ENCODE data around the gene GALNT11.

Gene GALNT11

DNA sequence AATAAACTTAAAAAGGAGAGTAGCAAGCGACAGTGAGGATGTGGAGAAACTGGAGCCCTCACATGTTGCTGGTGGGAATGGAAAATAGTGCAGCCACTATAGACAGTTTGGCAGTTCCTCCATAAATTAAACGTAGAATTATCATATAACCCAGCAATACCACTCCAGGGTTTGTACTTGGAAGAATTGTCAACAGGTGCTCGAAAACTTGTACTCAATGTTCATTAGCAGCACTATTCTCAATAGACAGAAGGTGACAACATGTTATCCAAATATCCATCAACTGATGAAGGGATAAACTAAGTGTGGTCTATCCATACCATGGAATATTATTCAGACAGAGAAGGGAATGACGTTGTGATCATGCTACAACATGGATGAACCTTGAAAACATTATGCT, 71.9 kb downstream of the GALNT11 start:
- Histone ChIP-seq H3K4me3 (no peak overlapping the region), H3K27me3 (ENCODE audit: low read depth) (no peaks in the 10 kb centered on the region), H3K9me3 (no peaks in the 10 kb centered on the region), H3K36me3 (replicated peaks) (no peaks in the 10 kb centered on the region), H3K4me1 (no peaks in the 10 kb centered on the region)
- in situ Hi-C loops (cut with MboI; ENCODE audit: low sequenced_read_pairs), result no loop called here
- DNase-seq (ENCODE audit: low spot score in 2 of 2), result no peak

DNA sequence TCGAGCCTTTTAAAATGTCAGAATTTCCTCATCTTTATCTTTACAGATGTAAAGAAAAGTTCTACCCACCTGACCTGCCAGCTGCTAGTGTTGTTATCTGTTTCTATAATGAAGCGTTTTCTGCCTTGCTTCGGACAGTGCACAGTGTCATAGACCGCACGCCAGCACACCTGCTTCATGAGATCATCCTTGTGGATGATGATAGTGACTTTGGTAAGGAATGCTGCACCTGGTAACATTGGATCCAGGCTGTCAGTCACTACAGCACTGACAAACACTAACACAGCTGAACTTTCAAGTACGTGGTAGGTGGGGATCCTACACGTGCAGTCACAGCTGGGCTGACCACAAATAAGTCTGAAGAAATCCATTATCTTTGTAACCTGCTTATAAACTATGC, 77.6 kb downstream of the GALNT11 start:
- Histone ChIP-seq H3K27me3 (ENCODE audit: low read depth) (no peaks in the 10 kb centered on the region), H3K4me3 (no peak overlapping the region), H3K9me3 (no peaks in the 10 kb centered on the region), H3K4me1 (no peaks in the 10 kb centered on the region), H3K36me3 (replicated peaks) (no peaks in the 10 kb centered on the region; the same call in 1 of the 2 replicates)
- in situ Hi-C loops (cut with MboI; ENCODE audit: low sequenced_read_pairs), result no loop called here
- no peak for DNase-seq (ENCODE audit: low spot score in 2 of 2)

DNA sequence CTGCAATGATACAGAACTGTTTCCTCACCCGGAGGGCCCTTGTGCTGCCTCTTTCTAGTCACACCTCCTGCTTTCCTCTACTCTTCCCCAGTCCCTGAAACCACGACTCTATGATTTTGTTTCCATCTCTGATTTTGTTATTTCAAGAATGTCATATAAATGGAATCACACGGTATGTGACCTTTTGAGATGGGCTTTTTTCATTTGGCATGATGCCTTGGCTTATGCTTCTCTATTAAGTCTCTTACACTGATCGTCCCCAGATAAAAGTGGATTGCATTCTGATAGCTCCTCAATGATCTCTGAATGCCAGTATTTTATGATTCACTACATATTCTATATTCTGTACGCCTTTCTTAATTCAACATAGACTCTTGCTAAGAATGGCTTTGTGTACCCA, 78.2 kb downstream of the GALNT11 start:
- in situ Hi-C loops (cut with MboI; ENCODE audit: low sequenced_read_pairs), result no loop called here
- Histone ChIP-seq H3K27me3 (ENCODE audit: low read depth) (no peaks in the 10 kb centered on the region), H3K9me3 (no peaks in the 10 kb centered on the region), H3K4me1 (no peaks in the 10 kb centered on the region), H3K36me3 (replicated peaks) (no peaks in the 10 kb centered on the region; the same call in 1 of the 2 replicates), H3K4me3 (no peak overlapping the region)
- no peak for DNase-seq (ENCODE audit: low spot score in 2 of 2)

DNA sequence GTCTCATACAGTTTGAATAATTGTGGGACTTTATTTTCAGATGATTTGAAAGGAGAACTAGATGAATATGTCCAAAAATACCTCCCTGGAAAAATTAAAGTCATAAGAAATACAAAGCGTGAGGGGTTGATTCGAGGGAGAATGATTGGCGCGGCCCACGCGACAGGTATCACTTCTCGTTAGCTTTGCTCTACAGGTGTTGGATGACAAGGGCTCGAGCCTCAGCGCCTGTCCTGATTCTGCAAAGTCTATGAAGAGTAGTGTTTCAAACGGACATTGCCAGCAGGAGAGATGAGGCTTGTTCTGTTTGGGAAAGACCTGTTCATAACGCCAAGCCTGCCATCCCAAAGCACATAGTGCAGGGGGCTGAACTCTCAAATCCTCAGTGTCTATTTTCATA, 79.7 kb downstream of the GALNT11 start:
- Histone ChIP-seq H3K27me3 (ENCODE audit: low read depth) (no peaks in the 10 kb centered on the region), H3K9me3 (no peaks in the 10 kb centered on the region), H3K4me1 (no peaks in the 10 kb centered on the region), H3K4me3 (no peak overlapping the region), H3K36me3 (replicated peaks) (no peaks in the 10 kb centered on the region; the same call in 1 of the 2 replicates)
- in situ Hi-C loops (cut with MboI; ENCODE audit: low sequenced_read_pairs), result no loop called here
- DNase-seq (ENCODE audit: low spot score in 2 of 2), result no peak

DNA sequence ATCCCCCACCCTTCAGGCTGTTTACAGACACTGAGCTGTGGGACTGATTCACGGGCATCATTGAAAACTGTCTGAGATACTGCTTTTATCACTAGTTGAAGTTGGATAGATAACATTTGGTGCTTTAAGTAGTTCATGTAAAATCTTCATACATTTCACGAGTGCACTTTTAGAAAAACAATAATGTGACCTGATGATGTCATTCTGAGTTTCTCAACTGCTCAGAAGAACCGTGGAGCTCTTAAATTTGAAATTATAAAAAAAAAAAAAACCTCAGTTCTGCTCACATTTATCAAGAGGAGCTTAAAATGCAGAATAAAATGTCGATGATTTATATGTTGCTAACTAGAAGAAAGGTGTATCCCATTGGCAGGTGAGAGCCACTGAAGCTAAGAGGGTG, 81.5 kb downstream of the GALNT11 start:
- H3K36me3 ChIP-seq (replicated peaks), result no peaks in the 10 kb centered on the region; the same call in 1 of the 2 replicates

DNA sequence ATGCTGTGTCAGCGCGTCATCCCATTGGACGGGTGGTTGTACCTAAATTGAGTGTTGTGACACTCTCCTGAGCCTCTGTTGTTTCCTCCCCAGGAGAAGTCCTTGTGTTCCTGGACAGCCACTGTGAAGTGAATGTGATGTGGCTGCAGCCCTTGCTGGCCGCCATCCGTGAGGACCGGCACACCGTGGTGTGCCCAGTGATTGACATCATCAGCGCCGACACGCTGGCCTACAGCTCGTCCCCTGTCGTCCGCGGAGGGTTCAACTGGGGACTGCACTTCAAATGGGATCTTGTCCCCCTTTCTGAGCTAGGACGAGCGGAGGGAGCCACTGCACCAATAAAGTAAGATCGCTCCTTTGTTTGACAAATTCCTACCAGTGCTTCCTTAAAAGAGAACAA, 82.5 kb downstream of the GALNT11 start:
- in situ Hi-C loops (cut with MboI; ENCODE audit: low sequenced_read_pairs), result no loop called here
- Histone ChIP-seq H3K27me3 (ENCODE audit: low read depth) (no peaks in the 10 kb centered on the region), H3K36me3 (replicated peaks) (no peaks in the 10 kb centered on the region; the same call in 1 of the 2 replicates), H3K4me3 (no peak overlapping the region), H3K4me1 (no peaks in the 10 kb centered on the region), H3K9me3 (no peaks in the 10 kb centered on the region)
- no peak for DNase-seq (ENCODE audit: low spot score in 2 of 2)

More for the DNA sequence above, 81.5 kb downstream of the GALNT11 start:
- Histone ChIP-seq H3K4me1 (no peaks in the 10 kb centered on the region), H3K27me3 (ENCODE audit: low read depth) (no peaks in the 10 kb centered on the region), H3K4me3 (no peak overlapping the region), H3K9me3 (no peaks in the 10 kb centered on the region)
- DNase-seq (ENCODE audit: low spot score in 2 of 2), result no peak
- in situ Hi-C loops (cut with MboI; ENCODE audit: low sequenced_read_pairs), result no loop called here

DNA sequence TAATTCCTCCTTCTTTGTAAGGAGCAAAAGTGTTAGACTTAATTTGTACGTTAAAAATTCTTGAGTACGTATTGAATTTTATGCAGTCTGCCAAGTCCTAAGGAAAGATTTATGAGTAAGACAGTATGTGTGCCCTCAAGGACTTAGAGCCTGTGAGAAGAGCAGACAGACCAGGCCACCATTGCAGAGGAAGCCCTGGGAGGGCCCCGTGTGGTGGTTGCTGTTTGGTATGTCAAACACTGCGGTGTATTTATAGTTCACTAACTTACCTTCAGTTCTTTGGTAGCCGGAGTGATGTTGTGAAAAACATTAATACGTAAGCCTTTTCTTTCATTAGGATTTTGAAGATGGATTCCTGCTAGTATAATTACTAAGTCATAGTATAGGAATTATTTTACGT, 82.9 kb downstream of the GALNT11 start:
- in situ Hi-C loops (cut with MboI; ENCODE audit: low sequenced_read_pairs), result no loop called here
- H3K9me3 ChIP-seq, result no peaks in the 10 kb centered on the region

DNA sequence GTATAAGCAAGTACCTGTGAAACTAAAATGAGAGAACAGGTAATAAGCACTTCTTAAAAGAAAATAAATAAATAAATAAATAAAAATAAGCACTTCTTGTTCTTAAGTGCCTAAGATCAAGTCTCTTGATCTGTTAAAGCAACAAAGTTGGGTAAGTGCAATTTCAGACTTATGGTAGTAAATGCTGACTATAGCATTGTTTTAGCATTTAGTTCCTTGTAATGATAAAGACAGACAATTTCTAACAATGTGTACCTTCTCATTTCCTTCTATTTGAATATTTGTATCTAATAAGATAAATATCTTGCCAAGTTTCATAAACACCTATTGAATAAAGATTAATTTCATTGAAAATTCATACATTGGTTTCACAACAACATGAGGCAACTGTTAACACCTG, 87.4 kb downstream of the GALNT11 start:
- Histone ChIP-seq H3K9me3 (no peaks in the 10 kb centered on the region), H3K4me1 (no peaks in the 10 kb centered on the region), H3K36me3 (replicated peaks) (peaks cover 11% of the 10 kb centered on the region; the same call in 1 of the 2 replicates), H3K4me3 (no peak overlapping the region), H3K27me3 (ENCODE audit: low read depth) (no peaks in the 10 kb centered on the region)
- DNase-seq (ENCODE audit: low spot score in 2 of 2), result no peak
- in situ Hi-C loops (cut with MboI; ENCODE audit: low sequenced_read_pairs), result no loop called here

More for the DNA sequence above, 82.9 kb downstream of the GALNT11 start:
- Histone ChIP-seq H3K27me3 (ENCODE audit: low read depth) (no peaks in the 10 kb centered on the region), H3K4me3 (no peak overlapping the region), H3K4me1 (no peaks in the 10 kb centered on the region), H3K36me3 (replicated peaks) (no peaks in the 10 kb centered on the region; the same call in 1 of the 2 replicates)
- DNase-seq (ENCODE audit: low spot score in 2 of 2), result no peak

DNA sequence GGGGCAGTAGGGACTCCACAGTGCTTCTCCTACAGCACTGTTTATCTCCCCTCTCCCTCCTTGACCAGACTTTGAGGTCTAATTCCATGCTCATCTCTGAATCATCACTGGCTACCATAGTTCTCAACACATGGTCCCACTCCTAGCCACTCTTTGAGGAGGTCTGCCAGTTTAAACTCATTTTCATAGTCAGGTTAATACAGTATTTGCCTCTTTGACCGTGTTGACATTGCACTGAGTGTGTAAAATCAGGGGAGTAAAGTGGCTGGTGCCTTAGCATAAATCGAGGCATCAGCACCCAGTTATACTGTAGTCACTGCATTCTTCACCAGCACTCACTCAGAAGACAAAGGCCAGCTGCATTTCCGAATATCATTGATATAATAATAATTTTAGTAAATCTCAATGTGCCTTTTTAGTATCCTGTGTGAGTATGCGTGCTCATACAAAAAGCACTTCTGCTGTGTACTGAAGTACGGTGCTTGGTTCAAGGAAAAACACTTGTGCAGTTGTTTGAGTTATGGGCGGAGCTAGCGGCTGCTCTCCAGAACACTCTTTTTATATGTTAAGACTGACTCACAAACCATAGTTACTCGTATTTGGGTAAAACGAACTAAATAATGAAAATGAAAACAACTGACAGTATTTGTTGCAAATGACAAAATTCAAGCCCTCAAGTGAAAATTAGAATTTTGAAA, 89.7 kb downstream of the GALNT11 start:
- H3K27me3 ChIP-seq (ENCODE audit: low read depth), result no peaks in the 10 kb centered on the region
- in situ Hi-C loops (cut with MboI; ENCODE audit: low sequenced_read_pairs), result no loop called here
- H3K36me3 ChIP-seq (replicated peaks), result peaks cover 25% of the 10 kb centered on the region
- H3K4me3 ChIP-seq, result no peak overlapping the region
- no peaks in the 10 kb centered on the region for H3K4me1 ChIP-seq
- DNase-seq (ENCODE audit: low spot score in 2 of 2), result no peak
- no peaks in the 10 kb centered on the region for H3K9me3 ChIP-seq

DNA sequence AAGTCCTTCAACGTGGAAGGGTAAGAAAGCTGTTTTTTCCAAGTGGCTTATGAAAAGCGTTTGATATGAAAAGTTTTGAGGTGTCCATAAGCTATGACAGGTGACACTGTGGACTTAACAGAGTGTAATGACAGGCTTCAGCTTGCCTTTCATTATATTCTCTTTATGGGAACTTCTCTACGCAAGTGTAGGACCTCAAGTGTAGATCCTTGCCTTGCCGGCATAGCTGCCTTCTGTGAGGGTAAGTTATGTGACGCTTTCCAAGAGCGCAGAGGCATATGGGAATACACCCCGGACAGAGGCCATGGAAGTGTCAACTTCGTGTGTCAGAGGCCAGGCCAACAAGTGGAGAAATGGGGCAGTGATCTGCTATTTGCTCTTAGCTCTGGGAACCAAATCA, 91.9 kb downstream of the GALNT11 start:
- Histone ChIP-seq H3K9me3 (no peaks in the 10 kb centered on the region), H3K4me1 (no peaks in the 10 kb centered on the region), H3K4me3 (no peak overlapping the region), H3K27me3 (ENCODE audit: low read depth) (no peaks in the 10 kb centered on the region), H3K36me3 (replicated peaks) (peaks cover 46% of the 10 kb centered on the region)
- in situ Hi-C loops (cut with MboI; ENCODE audit: low sequenced_read_pairs), result no loop called here
- DNase-seq (ENCODE audit: low spot score in 2 of 2), result no peak

DNA sequence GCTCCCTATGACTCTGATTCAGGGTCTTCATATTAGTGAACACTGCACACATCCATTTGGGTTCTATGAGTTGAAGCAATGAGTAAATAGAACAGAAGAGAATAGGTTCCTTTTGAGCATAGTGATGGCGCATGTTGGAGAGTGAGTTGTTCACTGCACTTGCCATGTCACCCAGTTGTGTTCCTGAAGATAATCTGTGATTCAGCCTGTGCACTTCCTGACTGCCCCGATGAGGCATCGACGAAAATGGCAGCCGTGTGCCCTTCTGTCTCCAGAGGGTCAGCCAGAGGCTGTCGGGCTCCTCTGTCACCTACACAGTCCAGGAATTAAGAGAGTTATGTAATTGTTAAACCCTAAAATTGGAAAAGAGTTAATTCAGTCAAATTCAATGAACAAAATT, 94.7 kb downstream of the GALNT11 start:
- no peak overlapping the region for H3K4me3 ChIP-seq
- in situ Hi-C loops (cut with MboI; ENCODE audit: low sequenced_read_pairs), result no loop called here
- H3K36me3 ChIP-seq (replicated peaks), result peaks cover 64% of the 10 kb centered on the region
- no peaks in the 10 kb centered on the region for H3K9me3 ChIP-seq
- no peak for DNase-seq (ENCODE audit: low spot score in 2 of 2)
- no peaks in the 10 kb centered on the region for H3K27me3 ChIP-seq (ENCODE audit: low read depth)
- no peaks in the 10 kb centered on the region for H3K4me1 ChIP-seq

DNA sequence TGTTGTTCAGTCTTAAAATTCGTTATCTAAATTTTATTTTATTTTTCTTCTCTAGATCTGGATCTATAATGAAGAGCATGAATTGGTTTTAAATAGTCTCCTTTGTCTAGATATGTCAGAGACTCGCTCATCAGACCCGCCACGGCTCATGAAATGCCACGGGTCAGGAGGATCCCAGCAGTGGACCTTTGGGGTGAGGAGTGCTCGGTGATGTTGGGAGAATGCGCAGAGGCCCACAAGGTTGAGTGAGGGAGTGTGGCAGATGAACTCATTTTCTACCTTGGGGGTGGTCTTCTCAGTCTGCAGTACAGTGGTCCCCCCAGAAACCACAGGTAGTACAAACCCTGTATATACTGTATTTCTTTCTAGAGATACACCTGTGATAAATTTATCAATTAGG, 95.3 kb downstream of the GALNT11 start:
- Histone ChIP-seq H3K9me3 (no peaks in the 10 kb centered on the region), H3K27me3 (ENCODE audit: low read depth) (no peaks in the 10 kb centered on the region), H3K4me3 (no peak overlapping the region), H3K36me3 (replicated peaks) (peaks cover 65% of the 10 kb centered on the region), H3K4me1 (no peaks in the 10 kb centered on the region)
- in situ Hi-C loops (cut with MboI; ENCODE audit: low sequenced_read_pairs), result no loop called here
- DNase-seq (ENCODE audit: low spot score in 2 of 2), result no peak

DNA sequence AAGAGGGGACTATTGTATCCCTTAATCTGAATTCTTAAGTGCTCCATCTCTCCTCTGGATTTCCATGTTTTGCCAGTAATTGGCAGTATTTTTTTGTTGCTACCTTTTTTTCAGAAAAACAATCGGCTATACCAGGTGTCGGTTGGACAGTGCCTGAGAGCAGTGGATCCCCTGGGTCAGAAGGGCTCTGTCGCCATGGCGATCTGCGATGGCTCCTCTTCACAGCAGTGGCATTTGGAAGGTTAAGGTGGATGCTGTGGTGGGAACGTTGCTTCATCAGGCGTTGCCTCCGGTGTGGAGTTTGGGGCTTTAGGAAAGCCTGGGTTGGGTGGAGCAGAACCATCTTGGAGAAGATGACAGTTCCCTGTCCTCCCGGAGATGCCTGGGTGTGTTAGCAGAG, 96.0 kb downstream of the GALNT11 start:
- H3K4me1 ChIP-seq, result no peaks in the 10 kb centered on the region
- in situ Hi-C loops (cut with MboI; ENCODE audit: low sequenced_read_pairs), result no loop called here
- DNase-seq (ENCODE audit: low spot score in 2 of 2), result no peak
- H3K4me3 ChIP-seq, result no peak overlapping the region
- H3K27me3 ChIP-seq (ENCODE audit: low read depth), result no peaks in the 10 kb centered on the region
- peaks cover 65% of the 10 kb centered on the region for H3K36me3 ChIP-seq (replicated peaks)
- H3K9me3 ChIP-seq, result no peaks in the 10 kb centered on the region

DNA sequence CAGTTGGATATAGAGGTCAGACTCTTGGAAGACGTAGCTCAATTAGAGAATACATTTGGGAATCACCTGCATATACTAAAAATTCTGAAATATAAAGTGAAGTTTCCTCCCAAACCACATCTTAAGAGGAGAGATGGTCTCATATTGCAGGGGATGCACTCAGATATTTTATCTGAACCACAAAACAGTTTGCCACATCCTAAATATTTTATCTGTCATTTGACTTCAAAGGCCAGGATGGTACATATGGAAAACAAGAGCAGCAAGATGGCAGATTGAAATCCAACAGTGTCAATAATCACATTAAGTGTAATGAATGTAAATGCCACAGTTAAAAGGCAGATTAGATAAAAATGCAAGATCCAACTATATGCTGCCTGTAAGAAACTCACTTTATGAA, 97.1 kb downstream of the GALNT11 start:
- Histone ChIP-seq H3K4me3 (no peak overlapping the region), H3K9me3 (no peaks in the 10 kb centered on the region), H3K4me1 (no peaks in the 10 kb centered on the region), H3K27me3 (ENCODE audit: low read depth) (no peaks in the 10 kb centered on the region), H3K36me3 (replicated peaks) (peaks cover 54% of the 10 kb centered on the region)
- in situ Hi-C loops (cut with MboI; ENCODE audit: low sequenced_read_pairs), result no loop called here
- DNase-seq (ENCODE audit: low spot score in 2 of 2), result no peak

DNA sequence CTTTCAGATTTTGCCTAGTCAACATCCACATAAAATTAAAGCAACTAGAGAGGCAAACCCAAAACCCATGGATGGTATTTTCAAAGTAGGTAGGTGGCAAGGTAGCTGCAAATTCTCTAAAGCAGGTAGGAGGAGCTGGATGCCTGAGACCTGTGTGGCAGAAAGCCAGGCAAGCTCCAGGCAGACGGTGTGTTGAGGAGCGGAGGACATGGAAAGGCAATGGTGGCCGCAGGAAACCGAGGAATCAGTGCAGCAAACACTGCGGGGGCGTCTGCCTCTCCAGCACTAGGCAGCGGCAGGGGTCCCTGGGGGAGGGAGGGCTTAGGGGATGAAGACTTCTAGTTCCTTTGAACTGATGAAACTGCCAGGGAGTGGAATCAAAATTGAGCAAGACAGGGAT, 101.3 kb downstream of the GALNT11 start:
- DNase-seq (ENCODE audit: low spot score in 2 of 2), result no peak
- no peak overlapping the region for H3K4me3 ChIP-seq
- H3K4me1 ChIP-seq, result no peaks in the 10 kb centered on the region
- in situ Hi-C loops (cut with MboI; ENCODE audit: low sequenced_read_pairs), result no loop called here
- peaks cover 32% of the 10 kb centered on the region for H3K36me3 ChIP-seq (replicated peaks)
- H3K9me3 ChIP-seq, result no peaks in the 10 kb centered on the region
- no peaks in the 10 kb centered on the region for H3K27me3 ChIP-seq (ENCODE audit: low read depth)

All from HAP-1 (cell line).